Vagina (tissue), 2 donors: ENCODE results near the gene MBOAT2. TPM values are rescaled to one million over a fixed set of nuclear protein-coding genes. Genes with fewer than 3 reads are reported as not detected.

Experiments used
- DNase-seq, 2 donors: peaks; one replicate each; pipeline ENCODE4 v3.0.0-alpha.2; 2017; ENCODE audit errors: extremely low spot score in 2 of 2
- H3K27ac ChIP-seq: fragments of 200-600 bp; sonication (generic); one replicate; pipeline ENCODE4 v1.5.1; 2019
- H3K27me3 ChIP-seq: fragments of 200-600 bp; sonication (generic); one replicate; pipeline ENCODE4 v1.5.1; 2019
- H3K36me3 ChIP-seq, 2 donors: fragments of 200-600 bp; sonication (generic); one replicate each; pipeline ENCODE4 v1.5.1; 2017 to 2019
- H3K4me1 ChIP-seq: fragments of 200-600 bp; sonication (generic); one replicate; pipeline ENCODE4 v1.5.1; 2019
- H3K4me3 ChIP-seq, 2 donors: fragments of 200-600 bp; sonication (generic); 1 replicate in 1 of 2; 2 replicates in 1 of 2; pipeline ENCODE4 v1.5.1; 2016 to 2019
- H3K9me3 ChIP-seq: fragments of 200-600 bp; sonication (generic); one replicate; pipeline ENCODE4 v1.5.1; 2019
- CTCF ChIP-seq, 3 experiments: fragments of 450-650 bp in 2 of 3; fragments of 200-600 bp in 1 of 3; sonication (generic) in 1 of 3; IDR thresholded peaks; one replicate each; pipeline ENCODE4 v1.5.1; 2017 to 2019; ENCODE audit warnings: antibody characterized with exemption in 3 of 3, mild to moderate bottlenecking in 2 of 3, moderate library complexity in 2 of 3
- POLR2A ChIP-seq, 2 donors: fragments of 450-650 bp; IDR thresholded peaks; one replicate each; pipeline ENCODE4 v1.6.1; 2017; ENCODE audit warnings: antibody characterized with exemption in 2 of 2, mild to moderate bottlenecking in 2 of 2, moderate library complexity in 2 of 2
- POLR2AphosphoS5 ChIP-seq, 2 donors: sonication (generic); formaldehyde crosslinking; IDR thresholded peaks; one replicate each; pipeline ENCODE4 v1.9.0; 2017; ENCODE audit warnings: antibody characterized with exemption in 2 of 2, mild to moderate bottlenecking in 2 of 2, low read depth in 1 of 2; ENCODE audit not compliant: insufficient read depth in 1 of 2
- intact Hi-C: fragments of 100-400 bp; cut with DNase I; formaldehyde crosslinking; loops from one replicate; pipeline ENCODE4 v1.15.1; 2023
- total RNA-seq: library from RNA; depleted of rRNA; stranded (reverse); fragments of >200 nt; gene quantifications from one replicate; pipeline ENCODE4 v1.2.3, GENCODE V29; 2016

MBOAT2 gene
- total RNA-seq, 1 donor from 2014 or later = 32.9 TPM

GRCh38 chr2:8999102-8999446 is 4.4 kb downstream of the MBOAT2 start:
- DNase-seq = no peak
- H3K36me3 ChIP-seq = no peaks in the 10 kb centered on the region
- H3K4me3 ChIP-seq = no peak overlapping the region
- TF ChIP-seq POLR2A (IDR thresholded peaks at IDR 0.05) (no peak), CTCF (IDR thresholded peaks at IDR 0.05) (no peak), POLR2AphosphoS5 (IDR thresholded peaks at IDR 0.05; ENCODE audit: insufficient read depth in 1 of 2, low read depth in 1 of 2) (no peak)
- intact Hi-C loops = no loop called here
- peaks cover 20% of the 10 kb centered on the region for H3K4me1 ChIP-seq
- no peaks in the 10 kb centered on the region for H3K27me3 ChIP-seq
- no peaks in the 10 kb centered on the region for H3K9me3 ChIP-seq
- H3K27ac ChIP-seq = no peak overlapping the region

- Histone ChIP-seq H3K27me3 (no peaks in the 10 kb centered on the region), H3K4me3 (no peak overlapping the region), H3K27ac (no peak overlapping the region), H3K9me3 (no peaks in the 10 kb centered on the region), H3K4me1 (peaks cover 20% of the 10 kb centered on the region), H3K36me3 (no peaks in the 10 kb centered on the region)
- intact Hi-C loops = no loop called here
- TF ChIP-seq POLR2AphosphoS5 (IDR thresholded peaks at IDR 0.05; ENCODE audit: insufficient read depth in 1 of 2, low read depth in 1 of 2) (no peak), CTCF (IDR thresholded peaks at IDR 0.05) (no peak), POLR2A (IDR thresholded peaks at IDR 0.05) (no peak)
- DNase-seq = no peak
These were observed 4.9 kb downstream of the MBOAT2 start for GRCh38 chr2:8998418-8999101.

GRCh38 chr2:8997631-8998030 is 5.9 kb downstream of the MBOAT2 start:
- H3K27ac ChIP-seq = no peak overlapping the region
- no peaks in the 10 kb centered on the region for H3K36me3 ChIP-seq
- H3K9me3 ChIP-seq = no peaks in the 10 kb centered on the region
- no peak overlapping the region for H3K4me3 ChIP-seq
- peaks cover 15% of the 10 kb centered on the region for H3K4me1 ChIP-seq
- DNase-seq = no peak
- intact Hi-C loops = no loop called here
- H3K27me3 ChIP-seq = no peaks in the 10 kb centered on the region
- no peak for TF ChIP-seq POLR2A (IDR thresholded peaks at IDR 0.05)
- TF ChIP-seq CTCF (IDR thresholded peaks at IDR 0.05) = no peak
- TF ChIP-seq POLR2AphosphoS5 (IDR thresholded peaks at IDR 0.05; ENCODE audit: insufficient read depth in 1 of 2, low read depth in 1 of 2) = no peak

GRCh38 chr2:8997108-8997507 is 6.4 kb downstream of the MBOAT2 start:
- intact Hi-C loops = no loop called here
- Histone ChIP-seq H3K27me3 (no peaks in the 10 kb centered on the region), H3K36me3 (no peaks in the 10 kb centered on the region), H3K4me1 (peaks cover 9% of the 10 kb centered on the region), H3K27ac (no peak overlapping the region), H3K4me3 (no peak overlapping the region), H3K9me3 (no peaks in the 10 kb centered on the region)
- no peak for TF ChIP-seq POLR2A (IDR thresholded peaks at IDR 0.05)
- no peak for TF ChIP-seq CTCF (IDR thresholded peaks at IDR 0.05)
- no peak for TF ChIP-seq POLR2AphosphoS5 (IDR thresholded peaks at IDR 0.05; ENCODE audit: insufficient read depth in 1 of 2, low read depth in 1 of 2)
- no peak for DNase-seq

- H3K27me3 ChIP-seq = no peaks in the 10 kb centered on the region
- intact Hi-C loops = no loop called here
These were observed 7.5 kb downstream of the MBOAT2 start for GRCh38 chr2:8996006-8996405.

More at GRCh38 chr2:8996006-8996405, 7.5 kb downstream of the MBOAT2 start:
- no peak overlapping the region for H3K4me3 ChIP-seq
- H3K36me3 ChIP-seq = no peaks in the 10 kb centered on the region
- no peak overlapping the region for H3K27ac ChIP-seq
- H3K4me1 ChIP-seq = no peaks in the 10 kb centered on the region
- no peaks in the 10 kb centered on the region for H3K9me3 ChIP-seq
- TF ChIP-seq POLR2A (IDR thresholded peaks at IDR 0.05) = no peak
- TF ChIP-seq POLR2AphosphoS5 (IDR thresholded peaks at IDR 0.05; ENCODE audit: insufficient read depth in 1 of 2, low read depth in 1 of 2) = no peak
- TF ChIP-seq CTCF (IDR thresholded peaks at IDR 0.05) = no peak
- no peak for DNase-seq
